WI38 (cell line): ENCODE data around the gene PRKD1.

Experiments
- H3K4me3 ChIP-seq: 2 replicates; pipeline ENCODE4 v1.5.1; 2011; ENCODE audit warnings: low read depth, mild to moderate bottlenecking, control low read depth, low read length
- CTCF ChIP-seq: IDR thresholded peaks from 2 replicates; pipeline ENCODE4 v1.5.1; 2012; ENCODE audit warnings: low read depth, mild to moderate bottlenecking, control low read depth, low read length

The PRKD1 gene

GRCh38 chr14:29900609-29901350 is 26.9 kb downstream of the PRKD1 start:
- TF ChIP-seq CTCF: no peak
- no peak overlapping the region for H3K4me3 ChIP-seq

- H3K4me3 ChIP-seq: no peak overlapping the region
- no peak for TF ChIP-seq CTCF
Observed at GRCh38 chr14:29898470-29898869, 29.2 kb downstream of the PRKD1 start.

- TF ChIP-seq CTCF: no peak
- H3K4me3 ChIP-seq: no peak overlapping the region
Observed at GRCh38 chr14:29897181-29897580, 30.5 kb downstream of the PRKD1 start.

GRCh38 chr14:29896354-29896821 is 31.3 kb downstream of the PRKD1 start:
- H3K4me3 ChIP-seq: no peak overlapping the region
- no peak for TF ChIP-seq CTCF

- no peak overlapping the region for H3K4me3 ChIP-seq
- TF ChIP-seq CTCF: no peak
Observed at GRCh38 chr14:29895591-29896083, 32.0 kb downstream of the PRKD1 start.

- no peak for TF ChIP-seq CTCF
- H3K4me3 ChIP-seq: no peak overlapping the region
Observed at GRCh38 chr14:29893989-29894388, 33.7 kb downstream of the PRKD1 start.

GRCh38 chr14:29892327-29892726 is 35.3 kb downstream of the PRKD1 start:
- no peak for TF ChIP-seq CTCF

More at GRCh38 chr14:29892327-29892726, 35.3 kb downstream of the PRKD1 start:
- no peak overlapping the region for H3K4me3 ChIP-seq
